K562 (cell line): ENCODE data around the gene HEATR1. TPM values are rescaled to one million over a fixed set of nuclear protein-coding genes. Genes with fewer than 3 reads are reported as not detected.

ENCODE experiments used
- ARID2 ChIP-seq: fragments of 450-650 bp; IDR thresholded peaks from 2 replicates; pipeline ENCODE4 v1.6.1; 2017; ENCODE audit warnings: antibody characterized with exemption, mild to moderate bottlenecking
- CEBPG ChIP-seq, 3 experiments: fragments of 200-800 bp in 1 of 3; sonication (Bioruptor generic) in 1 of 3; sonication (generic) in 1 of 3; formaldehyde crosslinking in 1 of 3; IDR thresholded peaks in 2 of 3; conservative IDR thresholded peaks in 1 of 3; 2 replicates each; pipeline versions ENCODE4 v1.6.1 to v1.8.0; 2016 to 2022; ENCODE audit warnings: missing compliant biosample characterization in 2 of 3, missing genetic modification characterization in 2 of 3, mild to moderate bottlenecking in 1 of 3, missing genetic modification reagents in 1 of 3
- ELF1 ChIP-seq: fragments of 200-800 bp; sonication (Bioruptor generic); IDR thresholded peaks from 2 replicates; pipeline ENCODE4 v1.6.1; 2016; ENCODE audit warnings: missing genetic modification characterization, missing compliant biosample characterization
- FOXA3 ChIP-seq, 2 experiments: fragments of 450-650 bp in 1 of 2; sonication (generic) in 1 of 2; formaldehyde crosslinking; IDR thresholded peaks in 1 of 2; conservative IDR thresholded peaks in 1 of 2; 2 replicates each; pipeline versions ENCODE4 v1.4.0 to v1.8.0; 2020 to 2022; ENCODE audit warnings: mild to moderate bottlenecking in 2 of 2, missing genetic modification reagents in 1 of 2
- HDAC6 ChIP-seq: IDR thresholded peaks from 2 replicates; pipeline ENCODE4 v1.6.1; 2012; ENCODE audit warnings: low read depth, mild to moderate bottlenecking, control low read depth, inconsistent platforms, low read length, moderate library complexity
- HNRNPLL ChIP-seq: fragments of 200-400 bp; formaldehyde crosslinking; IDR thresholded peaks from 2 replicates; pipeline ENCODE4 v1.6.1; 2017; ENCODE audit warnings: low read length, low read depth, mild to moderate bottlenecking; ENCODE audit not compliant: poor library complexity, severe bottlenecking
- MAFF ChIP-seq: IDR thresholded peaks from 2 replicates; pipeline ENCODE4 v1.6.1; 2012; ENCODE audit warnings: low read length, improper control_type of control experiment
- NFYB ChIP-seq: IDR thresholded peaks from 2 replicates; pipeline ENCODE4 v1.6.1; 2011; ENCODE audit warnings: mild to moderate bottlenecking, moderate library complexity; ENCODE audit not compliant: insufficient read length; ENCODE audit errors: extremely low read depth
- STAT5B ChIP-seq: fragments of 250-450 bp; sonication (Bioruptor Pico); IDR thresholded peaks from 2 replicates; pipeline ENCODE4 v1.8.0; 2021; ENCODE audit warnings: mild to moderate bottlenecking, inconsistent platforms
- ZNF3 ChIP-seq: fragments of 250-450 bp; sonication (Bioruptor Pico); IDR thresholded peaks from 2 replicates; pipeline ENCODE4 v1.5.0; 2021; ENCODE audit warnings: mild to moderate bottlenecking, moderate library complexity
- ZNF695 ChIP-seq: fragments of 450-650 bp; formaldehyde crosslinking; IDR thresholded peaks from 2 replicates; pipeline ENCODE4 v1.4.0; 2020; ENCODE audit warnings: mild to moderate bottlenecking, moderate library complexity
- ZNF764 ChIP-seq: fragments of 250-450 bp; sonication (Bioruptor Pico); IDR thresholded peaks from 2 replicates; pipeline ENCODE4 v1.4.0; 2020; ENCODE audit warnings: low read depth, mild to moderate bottlenecking, moderate library complexity
- polyA plus RNA-seq, 8 experiments: library from polyadenylated mRNA; depleted of rRNA in 4 of 8; stranded (reverse) in 5 of 8; unstranded in 3 of 8; fragments of >200 nt; fragmentation: Nextera tagmentation in 2 of 8; fragmentation: Illumina TruSeq in 1 of 8; extraction: Ambion mirVana in 2 of 8; extraction: Trizol in 1 of 8; gene quantifications; 2 replicates each; pipeline versions ENCODE4 v1.2.1 to v1.2.3, GENCODE V29; 2011 to 2014; ENCODE audit warnings: inconsistent platforms in 1 of 8, missing spikeins in 1 of 8
- total RNA-seq, 7 experiments: library from RNA; depleted of rRNA in 6 of 7; stranded (reverse); fragments of >200 nt in 6 of 7; fragmentation: Illumina TruSeq in 2 of 7; extraction: Trizol in 2 of 7; gene quantifications; 2 replicates each; pipeline versions ENCODE4 v1.2.1 to v1.2.3, GENCODE V29; 2011 to 2021; ENCODE audit warnings: low replicate concordance in 1 of 7
- TF ChIP-seq, protein P1 (sequence below), 2 experiments: fragments of 150-350 bp in 1 of 2; IDR thresholded peaks; 2 replicates each; pipeline ENCODE4 v1.6.1; 2012 to 2016; ENCODE audit warnings: low read depth in 2 of 2, low read length in 2 of 2, mild to moderate bottlenecking in 1 of 2, moderate library complexity in 1 of 2
- TF ChIP-seq, protein P2 (sequence below): fragments of 250-450 bp; sonication (Bioruptor Pico); IDR thresholded peaks from 2 replicates; pipeline ENCODE4 v1.5.0; 2020; ENCODE audit warnings: mild to moderate bottlenecking
- TF ChIP-seq, protein P3 (sequence below): fragments of 250-450 bp; sonication (Bioruptor Pico); IDR thresholded peaks from 2 replicates; pipeline ENCODE4 v1.4.0; 2020; ENCODE audit warnings: mild to moderate bottlenecking
- TF ChIP-seq, protein P4 (sequence below): fragments of 450-650 bp; formaldehyde crosslinking; IDR thresholded peaks from 2 replicates; pipeline ENCODE4 v1.4.0; 2020; ENCODE audit warnings: mild to moderate bottlenecking, moderate library complexity
- TF ChIP-seq, protein P5 (sequence below): fragments of 450-650 bp; IDR thresholded peaks from 2 replicates; pipeline ENCODE4 v1.6.1; 2017; ENCODE audit warnings: antibody characterized with exemption

HEATR1 gene
- total and polyA plus RNA-seq, 9 of the 15 experiments (the other 6 are each of a cell fraction or from before 2014, with no cell fraction given): 28.3 to 108 (median 50.9) TPM

DNA sequence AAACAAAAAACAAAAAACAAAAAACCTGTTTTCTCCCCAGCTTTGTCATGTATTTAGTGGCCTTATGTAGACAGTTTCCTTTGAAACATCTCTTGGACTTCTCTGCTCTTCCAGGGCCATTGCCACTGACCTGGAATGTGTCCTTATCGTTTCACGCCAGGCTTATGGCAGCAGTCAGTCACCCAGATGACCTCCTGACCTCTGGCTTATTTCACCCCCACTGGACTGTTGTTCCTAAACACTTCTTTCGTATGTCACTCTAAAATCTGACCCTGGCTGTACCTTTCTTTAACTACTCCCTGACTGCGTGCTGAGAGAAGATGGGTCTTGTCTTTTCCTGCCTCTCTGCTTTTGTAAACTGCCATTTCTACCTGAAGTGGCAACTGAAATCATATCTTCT, 71.5 kb downstream of the HEATR1 start (continued):
- TF ChIP-seq HNRNPLL (no peak), CEBPG (CRISPR knock-in tag; IDR thresholded peaks at IDR 0.05) (no peak), CEBPG (tag; conservative IDR thresholded peaks at IDR 0.05 in 1 of 2, IDR thresholded peaks at IDR 0.05 in 1 of 2) (no peak), MAFF (no peak), STAT5B (CRISPR knock-in tag) (no peak), ARID2 (no peak), ZNF764 (CRISPR knock-in tag) (no peak), ZNF3 (CRISPR knock-in tag) (no peak), NFYB (no peak), HDAC6 (no peak), ZNF695 (CRISPR knock-in tag) (no peak), ELF1 (tag) (no peak), FOXA3 (CRISPR knock-in tag; conservative IDR thresholded peaks at IDR 0.05 in 1 of 2, IDR thresholded peaks at IDR 0.05 in 1 of 2) (no peak)
- TF ChIP-seq, protein P1, sequence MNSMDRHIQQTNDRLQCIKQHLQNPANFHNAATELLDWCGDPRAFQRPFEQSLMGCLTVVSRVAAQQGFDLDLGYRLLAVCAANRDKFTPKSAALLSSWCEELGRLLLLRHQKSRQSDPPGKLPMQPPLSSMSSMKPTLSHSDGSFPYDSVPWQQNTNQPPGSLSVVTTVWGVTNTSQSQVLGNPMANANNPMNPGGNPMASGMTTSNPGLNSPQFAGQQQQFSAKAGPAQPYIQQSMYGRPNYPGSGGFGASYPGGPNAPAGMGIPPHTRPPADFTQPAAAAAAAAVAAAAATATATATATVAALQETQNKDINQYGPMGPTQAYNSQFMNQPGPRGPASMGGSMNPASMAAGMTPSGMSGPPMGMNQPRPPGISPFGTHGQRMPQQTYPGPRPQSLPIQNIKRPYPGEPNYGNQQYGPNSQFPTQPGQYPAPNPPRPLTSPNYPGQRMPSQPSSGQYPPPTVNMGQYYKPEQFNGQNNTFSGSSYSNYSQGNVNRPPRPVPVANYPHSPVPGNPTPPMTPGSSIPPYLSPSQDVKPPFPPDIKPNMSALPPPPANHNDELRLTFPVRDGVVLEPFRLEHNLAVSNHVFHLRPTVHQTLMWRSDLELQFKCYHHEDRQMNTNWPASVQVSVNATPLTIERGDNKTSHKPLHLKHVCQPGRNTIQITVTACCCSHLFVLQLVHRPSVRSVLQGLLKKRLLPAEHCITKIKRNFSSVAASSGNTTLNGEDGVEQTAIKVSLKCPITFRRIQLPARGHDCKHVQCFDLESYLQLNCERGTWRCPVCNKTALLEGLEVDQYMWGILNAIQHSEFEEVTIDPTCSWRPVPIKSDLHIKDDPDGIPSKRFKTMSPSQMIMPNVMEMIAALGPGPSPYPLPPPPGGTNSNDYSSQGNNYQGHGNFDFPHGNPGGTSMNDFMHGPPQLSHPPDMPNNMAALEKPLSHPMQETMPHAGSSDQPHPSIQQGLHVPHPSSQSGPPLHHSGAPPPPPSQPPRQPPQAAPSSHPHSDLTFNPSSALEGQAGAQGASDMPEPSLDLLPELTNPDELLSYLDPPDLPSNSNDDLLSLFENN (IDR thresholded peaks at IDR 0.05; ENCODE audit: low read depth in 2 of 2, low read length in 2 of 2): peak in 1 of 2 experiments; percentile 63; a peak in 1 of 4 replicates
- TF ChIP-seq, protein P2, sequence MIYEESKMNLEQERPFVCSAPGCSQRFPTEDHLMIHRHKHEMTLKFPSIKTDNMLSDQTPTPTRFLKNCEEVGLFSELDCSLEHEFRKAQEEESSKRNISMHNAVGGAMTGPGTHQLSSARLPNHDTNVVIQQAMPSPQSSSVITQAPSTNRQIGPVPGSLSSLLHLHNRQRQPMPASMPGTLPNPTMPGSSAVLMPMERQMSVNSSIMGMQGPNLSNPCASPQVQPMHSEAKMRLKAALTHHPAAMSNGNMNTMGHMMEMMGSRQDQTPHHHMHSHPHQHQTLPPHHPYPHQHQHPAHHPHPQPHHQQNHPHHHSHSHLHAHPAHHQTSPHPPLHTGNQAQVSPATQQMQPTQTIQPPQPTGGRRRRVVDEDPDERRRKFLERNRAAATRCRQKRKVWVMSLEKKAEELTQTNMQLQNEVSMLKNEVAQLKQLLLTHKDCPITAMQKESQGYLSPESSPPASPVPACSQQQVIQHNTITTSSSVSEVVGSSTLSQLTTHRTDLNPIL (CRISPR knock-in tag): no peak
- TF ChIP-seq, protein P3, sequence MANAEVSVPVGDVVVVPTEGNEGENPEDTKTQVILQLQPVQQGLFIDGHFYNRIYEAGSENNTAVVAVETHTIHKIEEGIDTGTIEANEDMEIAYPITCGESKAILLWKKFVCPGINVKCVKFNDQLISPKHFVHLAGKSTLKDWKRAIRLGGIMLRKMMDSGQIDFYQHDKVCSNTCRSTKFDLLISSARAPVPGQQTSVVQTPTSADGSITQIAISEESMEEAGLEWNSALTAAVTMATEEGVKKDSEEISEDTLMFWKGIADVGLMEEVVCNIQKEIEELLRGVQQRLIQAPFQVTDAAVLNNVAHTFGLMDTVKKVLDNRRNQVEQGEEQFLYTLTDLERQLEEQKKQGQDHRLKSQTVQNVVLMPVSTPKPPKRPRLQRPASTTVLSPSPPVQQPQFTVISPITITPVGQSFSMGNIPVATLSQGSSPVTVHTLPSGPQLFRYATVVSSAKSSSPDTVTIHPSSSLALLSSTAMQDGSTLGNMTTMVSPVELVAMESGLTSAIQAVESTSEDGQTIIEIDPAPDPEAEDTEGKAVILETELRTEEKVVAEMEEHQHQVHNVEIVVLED (CRISPR knock-in tag): no peak
- TF ChIP-seq, protein P4, sequence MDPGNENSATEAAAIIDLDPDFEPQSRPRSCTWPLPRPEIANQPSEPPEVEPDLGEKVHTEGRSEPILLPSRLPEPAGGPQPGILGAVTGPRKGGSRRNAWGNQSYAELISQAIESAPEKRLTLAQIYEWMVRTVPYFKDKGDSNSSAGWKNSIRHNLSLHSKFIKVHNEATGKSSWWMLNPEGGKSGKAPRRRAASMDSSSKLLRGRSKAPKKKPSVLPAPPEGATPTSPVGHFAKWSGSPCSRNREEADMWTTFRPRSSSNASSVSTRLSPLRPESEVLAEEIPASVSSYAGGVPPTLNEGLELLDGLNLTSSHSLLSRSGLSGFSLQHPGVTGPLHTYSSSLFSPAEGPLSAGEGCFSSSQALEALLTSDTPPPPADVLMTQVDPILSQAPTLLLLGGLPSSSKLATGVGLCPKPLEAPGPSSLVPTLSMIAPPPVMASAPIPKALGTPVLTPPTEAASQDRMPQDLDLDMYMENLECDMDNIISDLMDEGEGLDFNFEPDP: no peak
- TF ChIP-seq, protein P5, sequence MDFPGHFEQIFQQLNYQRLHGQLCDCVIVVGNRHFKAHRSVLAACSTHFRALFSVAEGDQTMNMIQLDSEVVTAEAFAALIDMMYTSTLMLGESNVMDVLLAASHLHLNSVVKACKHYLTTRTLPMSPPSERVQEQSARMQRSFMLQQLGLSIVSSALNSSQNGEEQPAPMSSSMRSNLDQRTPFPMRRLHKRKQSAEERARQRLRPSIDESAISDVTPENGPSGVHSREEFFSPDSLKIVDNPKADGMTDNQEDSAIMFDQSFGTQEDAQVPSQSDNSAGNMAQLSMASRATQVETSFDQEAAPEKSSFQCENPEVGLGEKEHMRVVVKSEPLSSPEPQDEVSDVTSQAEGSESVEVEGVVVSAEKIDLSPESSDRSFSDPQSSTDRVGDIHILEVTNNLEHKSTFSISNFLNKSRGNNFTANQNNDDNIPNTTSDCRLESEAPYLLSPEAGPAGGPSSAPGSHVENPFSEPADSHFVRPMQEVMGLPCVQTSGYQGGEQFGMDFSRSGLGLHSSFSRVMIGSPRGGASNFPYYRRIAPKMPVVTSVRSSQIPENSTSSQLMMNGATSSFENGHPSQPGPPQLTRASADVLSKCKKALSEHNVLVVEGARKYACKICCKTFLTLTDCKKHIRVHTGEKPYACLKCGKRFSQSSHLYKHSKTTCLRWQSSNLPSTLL: no peak
